GM21529 (cell line): ENCODE results near the gene CALML6.
"Not testable (repeated sequence)": the region's sequence is repeated elsewhere in the genome, so short reads cannot be mapped to it uniquely, and the experiment has no call there.

Experiments used
- ATAC-seq: cut with Tn5 transposase; IDR thresholded peaks from one replicate; pipeline ENCODE4 v1.9.1; 2021; ENCODE audit not compliant: unreplicated experiment

The CALML6 gene

DNA sequence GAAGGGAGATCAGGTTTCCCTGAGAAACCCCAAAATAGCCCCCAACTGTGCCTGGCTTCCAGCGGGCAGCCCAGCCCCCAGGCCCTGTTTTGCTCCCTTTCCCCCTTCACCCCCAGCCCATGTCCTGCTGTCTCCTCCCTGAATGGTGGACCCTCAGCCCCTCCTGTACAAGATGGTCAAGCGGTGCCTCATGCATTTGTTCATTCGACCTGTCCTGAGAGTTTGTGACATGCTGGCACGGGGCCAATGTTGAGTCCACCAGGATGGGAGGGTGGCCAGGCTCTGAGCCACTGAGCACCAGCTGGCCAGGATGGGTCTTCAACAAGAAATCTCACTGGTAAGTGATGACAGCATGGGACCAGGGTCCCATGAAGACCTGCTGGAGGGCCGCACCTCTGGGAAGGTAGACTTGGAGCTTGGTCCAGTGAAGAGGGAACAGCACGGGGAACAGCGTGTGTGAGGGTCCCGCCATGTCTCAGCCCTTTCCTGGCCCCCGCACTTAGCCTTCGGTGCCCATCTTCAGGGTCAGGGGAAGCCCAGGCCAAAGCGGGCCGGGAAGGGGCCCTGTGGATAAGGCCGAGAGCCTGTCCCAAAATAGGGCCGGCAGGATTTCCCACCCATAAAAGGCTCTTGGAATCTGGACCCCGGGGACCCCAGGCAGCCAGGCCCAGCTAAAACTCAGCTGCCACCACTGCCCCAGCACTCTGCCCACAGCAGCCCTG lies at the start of gene CALML6:
TSS of gene CALML6 (plus strand) at position 290 of the 722 bp plus-strand sequence. CDS start at position 311, 21 bp downstream.
- ATAC-seq = no peak

GRCh38 chr1:1867164-1867563 lies 47.9 kb upstream of the CALML6 start:
- no peak for ATAC-seq

DNA sequence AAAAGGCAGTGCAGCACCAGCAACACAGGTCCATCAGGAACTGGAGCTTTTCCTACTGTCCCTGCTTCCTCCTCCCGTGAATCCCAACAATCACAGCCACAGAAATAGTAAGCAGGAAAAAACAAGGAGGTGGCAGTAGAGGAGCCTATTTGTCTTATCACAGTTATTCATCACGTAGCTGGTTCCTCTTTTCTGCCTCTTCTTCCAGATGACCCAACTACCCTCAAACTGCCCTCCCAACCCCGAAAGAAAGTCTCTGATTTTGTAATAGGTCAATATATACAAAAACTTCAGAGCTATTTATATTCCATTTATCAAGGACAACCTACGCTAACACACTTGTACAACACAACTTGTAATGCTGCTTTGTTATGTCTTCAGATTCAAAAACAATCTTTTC lies 45.6 kb upstream of the CALML6 start:
- no peak for ATAC-seq

DNA sequence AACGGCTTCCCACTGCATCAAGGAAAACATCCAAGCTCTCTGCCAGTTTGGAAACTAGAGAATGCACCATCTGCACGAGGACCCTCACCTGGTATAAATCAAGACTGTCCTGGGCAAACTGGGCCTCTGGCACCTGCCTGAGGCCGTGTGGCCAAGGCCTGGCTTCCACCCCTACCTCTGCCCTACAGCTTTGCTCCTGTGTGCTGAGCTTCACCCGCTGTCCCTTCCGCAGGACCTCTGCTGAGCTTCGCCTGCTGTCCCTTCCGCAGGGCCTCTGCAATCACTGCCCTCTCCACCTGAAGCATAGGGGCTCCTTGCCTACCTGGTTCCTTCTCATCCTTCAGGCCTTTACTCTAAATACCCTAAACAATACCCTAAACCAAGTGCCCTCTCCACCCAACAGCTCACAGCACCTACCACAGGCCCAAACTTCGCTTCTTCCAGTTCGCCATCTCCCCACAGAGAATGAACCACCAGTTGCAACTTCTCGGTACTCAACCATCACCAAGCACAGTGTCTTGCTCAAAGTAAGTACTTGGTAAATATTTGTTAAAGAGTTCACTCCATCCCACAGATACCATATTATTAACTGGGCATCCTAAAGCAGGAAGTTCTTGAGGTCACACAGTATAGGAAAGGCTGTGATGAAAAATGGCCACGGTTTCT lies 42.6 kb upstream of the CALML6 start:
- ATAC-seq = no peak

DNA sequence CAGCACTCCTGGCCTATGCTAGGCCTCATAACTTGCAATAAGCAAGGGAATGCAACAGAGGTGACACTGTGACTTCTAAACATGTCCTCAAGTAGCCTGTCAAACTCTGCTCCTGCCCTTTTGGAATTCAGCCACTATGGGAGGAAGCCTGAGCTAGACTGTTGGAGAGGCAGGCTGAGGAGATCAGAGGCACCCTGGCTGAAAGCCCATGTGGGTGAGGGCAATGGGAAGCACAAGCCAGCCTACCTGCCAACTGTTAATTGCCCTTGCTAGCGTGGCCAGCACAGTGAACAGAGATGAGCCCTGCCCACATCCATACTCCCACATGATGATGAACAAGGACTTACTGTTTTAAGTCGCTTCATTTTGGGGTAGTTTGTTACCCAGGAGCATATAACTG lies 41.9 kb upstream of the CALML6 start:
- no peak for ATAC-seq

- ATAC-seq = no peak
These were observed 40.2 kb upstream of the CALML6 start for GRCh38 chr1:1874901-1875300.

DNA sequence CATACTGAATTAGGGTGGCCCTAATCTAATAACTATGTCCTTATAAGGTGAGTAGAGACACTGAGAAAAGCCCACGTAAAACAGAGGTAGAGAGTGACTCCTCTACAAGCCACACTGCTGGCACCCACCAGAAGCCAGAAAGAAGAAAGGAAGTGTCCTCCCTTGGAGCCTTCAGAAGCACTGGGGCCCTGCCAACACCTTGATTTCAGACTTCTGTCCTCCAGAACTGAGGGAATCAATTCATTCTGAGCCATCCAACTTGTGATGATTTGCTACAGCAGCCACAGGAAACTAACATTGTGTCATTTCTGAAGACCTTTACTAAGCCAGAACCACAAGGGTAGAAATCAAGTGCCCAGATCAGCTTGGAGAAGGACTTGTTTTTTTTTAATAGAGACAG lies 39.1 kb upstream of the CALML6 start:
- no peak for ATAC-seq

DNA sequence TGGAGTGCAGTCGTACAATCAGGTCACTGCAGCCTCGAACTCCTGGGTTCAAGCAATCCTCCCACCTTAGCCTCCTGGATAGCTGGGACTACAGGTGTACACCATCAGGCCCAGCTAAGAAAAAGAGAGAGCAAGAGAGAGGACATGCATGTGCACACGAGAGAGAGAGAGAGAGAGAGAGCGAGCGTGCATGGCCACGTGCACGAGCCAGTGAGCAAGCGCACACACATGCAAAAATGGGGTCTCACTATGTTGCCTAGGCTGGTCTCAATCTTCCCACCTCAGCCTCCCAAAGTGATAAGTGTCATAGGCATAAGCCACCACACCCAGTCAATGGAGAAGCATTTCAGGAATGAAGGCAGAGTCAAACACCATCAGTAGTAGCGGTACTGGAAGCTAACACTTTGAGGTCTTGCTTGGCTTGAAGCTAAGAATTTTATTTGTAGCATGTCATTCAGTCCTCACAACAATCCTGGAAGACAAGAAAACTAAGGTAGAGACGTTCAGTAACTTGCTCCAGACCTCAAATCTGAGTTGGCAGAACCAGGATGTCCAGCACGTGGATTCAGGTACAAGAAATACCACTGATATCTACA lies 38.6 kb upstream of the CALML6 start:
- no peak for ATAC-seq

DNA sequence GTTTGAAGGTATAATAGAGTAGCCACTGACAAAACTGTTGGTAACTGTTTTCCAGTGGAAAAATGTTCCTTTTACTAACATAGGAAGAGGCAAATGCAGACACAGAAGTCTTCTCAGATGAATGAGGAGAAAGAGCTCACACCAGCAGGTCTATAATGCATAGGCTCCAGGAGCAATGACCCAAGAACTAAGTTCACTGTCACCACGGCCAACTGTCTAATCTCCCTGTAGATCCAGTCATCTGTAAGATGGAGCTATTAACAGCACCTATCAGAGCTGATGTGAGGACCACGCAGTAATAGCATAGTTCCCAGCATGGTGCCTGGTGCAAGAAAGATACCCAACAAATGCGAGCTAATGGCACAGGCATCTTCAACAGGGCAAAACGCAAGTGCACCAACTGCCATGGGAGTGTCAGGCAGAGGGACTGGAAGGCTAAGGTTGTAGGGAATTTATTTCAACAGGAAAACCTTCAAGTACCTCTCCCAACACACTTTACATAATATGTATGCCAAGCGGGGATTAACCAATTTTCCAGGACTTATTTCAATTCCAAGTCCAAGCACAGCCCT lies 37.1 kb upstream of the CALML6 start:
- no peak for ATAC-seq

GRCh38 chr1:1879942-1880341 lies 35.1 kb upstream of the CALML6 start:
- no peak for ATAC-seq

DNA sequence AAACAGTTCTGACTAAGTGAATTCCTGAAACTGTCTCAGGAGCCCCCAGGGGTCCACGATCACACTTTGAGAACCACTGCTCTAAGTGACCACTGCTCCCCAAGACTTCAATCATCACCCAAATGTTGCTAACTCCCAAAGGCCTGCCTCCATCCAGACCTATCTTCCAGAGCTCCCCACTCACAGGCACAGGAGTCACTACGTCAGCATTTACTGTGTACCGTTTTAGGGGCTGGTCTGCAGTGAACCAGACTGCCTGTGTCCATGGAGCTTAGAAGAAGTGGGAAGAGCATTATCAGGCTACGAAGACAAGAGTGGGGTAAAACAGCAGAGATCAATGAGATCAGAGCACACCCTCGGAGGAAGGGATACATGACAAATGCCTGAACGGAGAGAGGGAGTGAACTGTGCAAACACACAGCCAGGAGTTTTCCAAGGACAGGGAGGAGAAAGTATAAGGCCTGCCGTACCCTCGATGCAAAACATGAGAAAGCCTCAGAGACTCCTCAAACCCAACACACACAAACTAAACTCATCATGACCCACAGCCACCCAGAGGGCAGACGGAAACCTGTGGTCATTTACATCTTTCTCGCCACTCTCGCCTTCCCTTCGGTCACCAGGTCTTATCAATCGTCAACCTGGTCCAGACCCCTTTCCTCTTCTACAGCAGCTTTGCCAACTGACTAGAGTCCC lies 34.3 kb upstream of the CALML6 start:
- ATAC-seq = no peak

- no peak for ATAC-seq
These were observed 33.3 kb upstream of the CALML6 start for GRCh38 chr1:1881727-1882126.

DNA sequence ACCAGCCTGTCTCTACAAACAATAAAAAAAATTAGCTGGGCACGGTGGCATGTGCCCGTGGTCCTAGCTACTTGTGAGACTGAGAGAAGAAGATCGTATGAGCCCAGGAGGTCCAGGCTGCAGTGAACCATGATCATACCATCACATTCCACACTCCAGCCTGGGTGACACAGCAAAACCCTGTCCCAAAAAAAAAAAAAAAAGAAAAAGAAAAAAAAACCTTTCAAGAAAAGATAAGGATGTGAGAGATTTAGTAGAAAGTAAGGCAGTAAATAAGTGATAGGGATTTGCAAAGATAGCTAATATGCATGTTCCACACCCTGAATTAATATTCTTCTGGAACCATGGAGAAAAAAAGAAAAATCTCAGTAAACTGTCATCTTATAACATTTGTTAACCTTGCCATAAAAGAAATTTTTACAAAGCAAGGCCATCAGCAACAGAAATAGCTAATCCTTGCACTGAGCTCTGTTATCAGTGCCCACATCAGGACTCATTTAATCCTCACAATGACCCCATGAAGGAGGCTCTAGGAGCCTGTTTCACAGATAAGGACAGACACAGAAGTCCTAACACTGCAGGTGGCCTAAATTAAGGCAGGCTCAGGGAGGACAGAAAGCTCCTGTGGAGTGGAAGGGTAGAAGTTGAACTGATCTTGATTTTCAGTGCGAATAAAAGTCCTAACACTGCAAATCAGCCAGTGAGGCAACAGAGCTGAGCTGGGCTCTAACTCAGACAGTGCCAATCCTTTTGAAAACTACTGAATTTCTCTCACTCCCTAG lies 31.8 kb upstream of the CALML6 start:
- no peak for ATAC-seq

- not testable (repeated sequence) for ATAC-seq
These were observed 31.2 kb upstream of the CALML6 start for GRCh38 chr1:1883890-1884289.

DNA sequence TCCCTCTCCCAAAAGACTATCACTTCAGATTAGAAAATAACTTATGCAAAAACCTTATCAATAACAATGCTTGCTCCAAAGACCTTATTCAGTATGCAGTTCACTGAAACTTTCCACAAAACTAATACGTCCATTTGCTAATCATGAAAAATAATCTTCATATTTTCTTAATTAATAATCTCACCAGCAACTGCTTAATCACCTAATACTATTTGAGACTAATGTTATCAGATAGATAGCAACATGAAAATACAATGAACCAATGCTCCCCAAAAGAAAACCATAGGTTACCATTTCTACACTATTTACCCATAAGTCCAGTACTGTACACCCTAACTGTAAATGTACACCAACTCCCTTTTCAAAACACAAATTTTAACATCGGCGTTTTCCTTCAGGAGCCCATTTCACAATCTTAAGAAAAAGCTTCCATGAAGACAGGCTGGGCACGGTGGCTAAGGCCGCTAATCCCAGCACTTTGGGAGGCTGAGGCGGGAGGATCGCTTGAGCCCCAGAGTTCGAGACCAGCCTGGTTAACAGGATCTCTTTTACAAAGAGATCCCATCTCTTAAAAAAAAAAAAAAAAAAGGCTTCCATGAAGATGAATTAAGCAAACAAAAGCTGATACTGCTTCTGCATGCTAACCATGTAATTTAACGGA lies 25.8 kb upstream of the CALML6 start:
- no peak for ATAC-seq

DNA sequence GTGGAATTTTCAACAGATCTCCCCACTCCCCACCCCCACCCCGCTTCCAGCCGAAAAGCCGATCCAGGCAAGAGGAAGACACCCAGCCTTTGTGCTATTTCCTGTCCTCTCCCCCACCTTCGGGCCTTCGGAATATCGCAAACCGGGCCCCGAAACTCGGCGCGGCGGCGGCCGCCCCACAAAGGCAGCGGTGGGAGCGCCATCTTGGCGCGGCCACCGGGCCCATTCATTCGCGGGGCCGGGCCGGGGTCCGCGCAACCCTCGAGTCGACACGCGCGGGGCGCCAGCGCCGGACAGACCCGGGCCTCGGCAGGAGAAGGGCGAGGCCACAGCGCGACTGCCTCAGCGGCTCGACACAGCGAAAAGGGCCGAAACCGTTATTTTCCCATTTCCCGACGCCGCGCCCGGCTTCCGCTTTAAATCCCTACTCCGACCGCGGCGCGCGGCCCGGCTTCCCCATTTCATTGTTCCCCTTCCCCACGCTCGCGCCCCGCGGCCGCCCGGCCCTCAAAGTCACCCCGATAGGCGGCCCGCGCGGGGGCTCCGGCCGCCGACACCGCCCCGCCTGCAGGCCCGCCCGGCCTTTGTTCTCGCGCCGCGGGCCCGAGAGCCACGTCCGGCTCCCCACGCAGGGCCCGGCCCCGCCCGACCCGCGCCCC lies 25.1 kb upstream of the CALML6 start:
- ATAC-seq = peak; percentile 33

GRCh38 chr1:1890506-1891348 lies 24.3 kb upstream of the CALML6 start, which contains the start of gene GNB1:
TSS of gene GNB1 (minus strand) at chr1:1891087. CDS start at chr1:1825453, 65,634 bp downstream.
- peak; percentile 64 for ATAC-seq

- peak; percentile 31 for ATAC-seq
These were observed 23.5 kb upstream of the CALML6 start for GRCh38 chr1:1891349-1892078.
